Subcutaneous abdominal adipose tissue (tissue), 5 donors: ENCODE measurements around the gene CFAP298.

ENCODE experiments used
- H3K27ac ChIP-seq: one replicate; pipeline ENCODE4 v1.7.0; 2013; ENCODE audit warnings: low read depth, mild to moderate bottlenecking, inconsistent platforms, low read length, moderate library complexity
- H3K27me3 ChIP-seq, 5 donors: one replicate each; pipeline ENCODE4 v1.7.0; 2013; ENCODE audit warnings: low read length in 5 of 5, inconsistent platforms in 1 of 5; ENCODE audit not compliant: control insufficient read depth in 5 of 5, insufficient read depth in 4 of 5
- H3K36me3 ChIP-seq, 5 donors: one replicate each; pipeline ENCODE4 v1.7.0; 2013; ENCODE audit warnings: low read length in 5 of 5; ENCODE audit not compliant: control insufficient read depth in 5 of 5, insufficient read depth in 5 of 5
- H3K4me1 ChIP-seq, 5 donors: one replicate each; pipeline ENCODE4 v1.7.0; 2013; ENCODE audit warnings: low read length in 5 of 5, mild to moderate bottlenecking in 3 of 5, moderate library complexity in 1 of 5; ENCODE audit not compliant: control insufficient read depth in 5 of 5, insufficient read depth in 5 of 5
- H3K4me3 ChIP-seq, 5 donors: one replicate each; pipeline ENCODE4 v1.7.0; 2013; ENCODE audit warnings: low read length in 5 of 5, low read depth in 1 of 5
- H3K9ac ChIP-seq, 5 donors: one replicate each; pipeline ENCODE4 v1.7.0; 2013; ENCODE audit warnings: low read length in 5 of 5, mild to moderate bottlenecking in 4 of 5, moderate library complexity in 3 of 5
- H3K9me3 ChIP-seq, 5 donors: one replicate each; pipeline ENCODE4 v1.7.0; 2013; ENCODE audit warnings: low read length in 5 of 5; ENCODE audit not compliant: control insufficient read depth in 5 of 5
- donor health status: healthy.
- donor health status: healthy.
- donor health status: healthy.
- donor health status: healthy.
- donor health status: healthy.

Gene CFAP298

DNA sequence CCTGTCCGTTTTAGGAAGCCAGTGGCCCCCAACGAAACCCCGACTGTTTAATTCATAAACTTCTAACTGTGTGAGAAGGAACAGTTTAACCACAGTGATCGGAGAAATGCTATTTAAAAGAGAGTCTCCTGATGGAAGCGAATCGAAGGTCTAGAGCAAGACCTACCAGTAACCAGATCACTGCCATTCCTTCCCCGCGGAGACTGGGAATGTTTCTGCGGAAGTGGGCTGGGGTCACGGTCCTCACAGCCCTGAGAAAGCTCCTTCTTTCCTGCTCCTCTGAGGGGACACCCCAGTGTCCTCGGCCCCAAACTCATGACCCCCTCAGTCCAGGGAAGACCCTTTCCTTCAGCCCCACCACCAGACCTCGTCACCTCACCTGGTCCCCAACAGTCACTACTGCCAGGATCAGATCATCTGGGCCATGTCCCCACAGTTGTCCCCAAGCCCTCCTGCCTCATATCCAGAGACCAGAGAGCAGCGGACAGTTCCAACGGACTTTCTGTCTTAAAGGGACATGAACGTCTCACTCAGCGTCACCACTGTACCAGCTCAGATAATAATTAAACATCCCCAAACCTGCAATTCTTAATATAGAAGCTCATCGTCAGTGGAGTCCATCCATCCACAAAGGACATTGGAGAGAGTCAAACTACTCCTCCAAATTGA, 27.0 kb downstream of the CFAP298 start, which contains the start of gene TCP10L:
TSS of gene TCP10L (minus strand) at position 482 of the 669 bp plus-strand sequence. CDS start 1,219 bp downstream, outside the sequence.
- Histone ChIP-seq H3K4me3 (no peak within 1 kb of the TSS), H3K27me3 (peaks cover 0 to 6% (median 0%) of the 10 kb centered on the region in 5 donors), H3K36me3 (peaks cover 0 to 5% (median 3%) of the 10 kb centered on the region in 5 donors), H3K9ac (no peak within 1 kb of the TSS), H3K4me1 (no peaks in the 10 kb centered on the region), H3K27ac (no peak within 1 kb of the TSS), H3K9me3 (no peaks in the 10 kb centered on the region)

DNA sequence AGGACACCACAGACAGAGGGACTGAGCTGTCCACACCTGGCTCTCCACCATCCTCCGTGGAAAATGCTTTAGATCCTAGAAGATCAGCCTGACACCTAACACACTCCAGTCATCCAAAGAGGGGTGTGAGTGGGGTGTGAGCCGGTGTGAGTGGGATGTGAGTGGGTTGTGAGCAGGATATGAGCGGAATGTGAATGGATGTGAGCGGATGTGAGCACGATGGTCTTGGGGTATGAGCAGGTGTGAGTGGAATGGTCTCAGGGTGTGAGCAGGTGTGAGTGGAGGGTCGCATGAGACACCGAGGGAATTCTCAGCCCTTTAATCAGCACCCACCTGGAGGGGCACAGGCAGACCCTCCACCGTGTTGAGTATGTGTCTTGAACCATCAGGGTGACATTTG, 27.7 kb downstream of the CFAP298 start:
- no peaks in the 10 kb centered on the region for H3K9me3 ChIP-seq
- H3K27me3 ChIP-seq = peaks cover 0 to 2% (median 0%) of the 10 kb centered on the region in 5 donors
- H3K36me3 ChIP-seq = peaks cover 0 to 5% (median 3%) of the 10 kb centered on the region in 5 donors
- H3K27ac ChIP-seq = no peak overlapping the region
- H3K4me1 ChIP-seq = no peaks in the 10 kb centered on the region
- no peak overlapping the region for H3K9ac ChIP-seq
- H3K4me3 ChIP-seq = no peak overlapping the region

DNA sequence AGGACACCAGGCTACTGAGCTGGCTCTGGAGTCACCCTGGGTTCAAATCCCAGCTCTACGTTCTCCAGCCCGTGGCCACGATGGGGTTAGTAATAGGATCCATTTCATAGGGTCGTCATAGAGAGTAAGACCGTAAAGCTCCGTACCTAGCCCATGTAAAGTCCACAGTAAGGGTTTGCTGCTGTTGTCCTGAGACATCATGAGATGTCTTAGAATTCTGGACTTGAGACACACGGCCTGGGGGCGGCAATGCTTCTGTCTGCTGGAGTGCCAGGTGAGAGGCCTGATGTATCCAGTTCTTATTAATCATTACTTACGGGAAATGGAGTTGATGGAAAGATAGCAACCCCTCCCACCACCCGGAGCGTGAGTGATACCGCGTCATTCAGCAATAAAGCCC, 30.4 kb downstream of the CFAP298 start:
- Histone ChIP-seq H3K4me3 (no peak overlapping the region), H3K9me3 (no peaks in the 10 kb centered on the region), H3K27ac (no peak overlapping the region), H3K9ac (no peak overlapping the region), H3K36me3 (peaks cover 0 to 6% (median 3%) of the 10 kb centered on the region in 5 donors), H3K4me1 (no peaks in the 10 kb centered on the region), H3K27me3 (peaks cover 0 to 8% (median 2%) of the 10 kb centered on the region in 5 donors)

DNA sequence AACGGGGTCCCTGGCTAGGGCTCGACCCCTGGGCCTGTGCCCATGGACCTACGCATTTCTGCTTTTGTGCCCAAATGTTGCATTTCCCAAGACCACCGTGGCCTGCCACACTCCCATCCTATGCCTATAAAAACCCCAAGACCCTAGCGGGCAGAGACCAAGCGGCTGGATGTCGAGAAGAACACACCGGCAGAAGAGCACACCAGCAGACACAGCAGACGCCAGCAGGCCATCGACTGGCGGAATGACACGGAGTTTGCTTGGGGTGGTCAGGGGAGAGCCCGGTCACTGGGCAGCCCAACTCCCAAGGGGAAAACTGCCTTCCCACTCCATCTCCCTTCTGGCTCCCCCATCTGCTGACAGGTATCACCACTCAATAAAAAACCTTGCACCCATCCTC, 31.2 kb downstream of the CFAP298 start:
- peaks cover 0 to 8% (median 2%) of the 10 kb centered on the region in 5 donors for H3K27me3 ChIP-seq
- peaks cover 0 to 3% (median 0%) of the 10 kb centered on the region in 5 donors for H3K36me3 ChIP-seq
- H3K9ac ChIP-seq = no peak overlapping the region
- H3K9me3 ChIP-seq = no peaks in the 10 kb centered on the region
- no peak overlapping the region for H3K27ac ChIP-seq
- no peaks in the 10 kb centered on the region for H3K4me1 ChIP-seq
- no peak overlapping the region for H3K4me3 ChIP-seq

DNA sequence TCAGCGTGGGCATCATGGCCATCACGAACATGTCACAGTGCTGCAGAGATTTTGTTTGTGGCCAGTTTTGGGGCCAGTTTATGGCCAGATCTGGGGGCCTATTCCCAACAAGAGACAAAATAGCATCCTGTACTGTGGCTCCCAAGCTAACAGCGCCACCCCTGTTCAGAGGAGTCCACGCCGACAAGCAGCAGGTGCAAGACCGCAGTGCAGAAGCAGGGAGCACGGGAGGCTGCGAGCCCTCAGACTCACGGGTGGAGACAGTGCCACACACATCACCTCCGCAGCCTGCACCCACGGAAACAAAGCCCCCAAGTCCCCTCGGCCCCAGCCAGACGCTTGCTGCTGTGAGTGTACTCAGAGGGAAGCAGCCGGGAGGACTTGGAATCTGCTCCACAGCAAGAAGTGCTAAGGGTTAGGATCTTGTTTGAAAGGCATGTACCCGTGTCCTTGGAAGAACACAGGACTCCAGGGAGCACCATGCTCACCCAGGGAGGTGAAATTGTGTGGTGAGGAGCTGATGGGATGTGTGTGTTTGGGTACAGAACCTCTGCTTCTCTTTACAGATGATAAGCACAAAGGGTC, 34.0 kb downstream of the CFAP298 start:
- Histone ChIP-seq H3K9ac (no peak overlapping the region), H3K4me1 (no peaks in the 10 kb centered on the region), H3K27me3 (peaks cover 0 to 13% (median 0%) of the 10 kb centered on the region in 5 donors), H3K4me3 (no peak overlapping the region), H3K36me3 (peaks cover 0 to 3% (median 0%) of the 10 kb centered on the region in 5 donors), H3K9me3 (no peaks in the 10 kb centered on the region), H3K27ac (no peak overlapping the region)

DNA sequence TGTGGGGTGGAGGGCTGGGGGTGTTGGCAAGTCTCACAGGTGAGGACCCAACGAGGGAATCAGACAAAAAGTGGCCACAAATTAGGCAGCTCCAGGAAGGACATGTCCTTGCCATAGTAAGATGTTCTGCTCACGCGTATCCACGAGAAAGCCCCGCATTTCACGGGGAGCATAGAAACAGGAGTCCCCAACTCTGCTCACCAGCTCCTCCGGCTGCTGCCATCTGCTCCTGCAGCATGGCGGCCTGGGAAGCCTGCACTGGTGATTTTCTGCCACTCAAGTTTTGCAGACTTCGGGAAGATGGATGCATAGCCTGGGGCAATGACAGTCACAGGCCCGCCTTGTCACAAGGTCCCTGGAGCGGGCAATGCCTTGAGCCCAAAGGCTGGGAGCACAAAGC, 36.2 kb downstream of the CFAP298 start:
- peaks cover 0 to 3% (median 0%) of the 10 kb centered on the region in 5 donors for H3K36me3 ChIP-seq
- H3K4me1 ChIP-seq = no peaks in the 10 kb centered on the region
- H3K27ac ChIP-seq = no peak overlapping the region
- no peak overlapping the region for H3K4me3 ChIP-seq
- H3K9me3 ChIP-seq = no peaks in the 10 kb centered on the region
- no peak overlapping the region for H3K9ac ChIP-seq
- peaks cover 4 to 19% (median 5%) of the 10 kb centered on the region in 5 donors for H3K27me3 ChIP-seq

DNA sequence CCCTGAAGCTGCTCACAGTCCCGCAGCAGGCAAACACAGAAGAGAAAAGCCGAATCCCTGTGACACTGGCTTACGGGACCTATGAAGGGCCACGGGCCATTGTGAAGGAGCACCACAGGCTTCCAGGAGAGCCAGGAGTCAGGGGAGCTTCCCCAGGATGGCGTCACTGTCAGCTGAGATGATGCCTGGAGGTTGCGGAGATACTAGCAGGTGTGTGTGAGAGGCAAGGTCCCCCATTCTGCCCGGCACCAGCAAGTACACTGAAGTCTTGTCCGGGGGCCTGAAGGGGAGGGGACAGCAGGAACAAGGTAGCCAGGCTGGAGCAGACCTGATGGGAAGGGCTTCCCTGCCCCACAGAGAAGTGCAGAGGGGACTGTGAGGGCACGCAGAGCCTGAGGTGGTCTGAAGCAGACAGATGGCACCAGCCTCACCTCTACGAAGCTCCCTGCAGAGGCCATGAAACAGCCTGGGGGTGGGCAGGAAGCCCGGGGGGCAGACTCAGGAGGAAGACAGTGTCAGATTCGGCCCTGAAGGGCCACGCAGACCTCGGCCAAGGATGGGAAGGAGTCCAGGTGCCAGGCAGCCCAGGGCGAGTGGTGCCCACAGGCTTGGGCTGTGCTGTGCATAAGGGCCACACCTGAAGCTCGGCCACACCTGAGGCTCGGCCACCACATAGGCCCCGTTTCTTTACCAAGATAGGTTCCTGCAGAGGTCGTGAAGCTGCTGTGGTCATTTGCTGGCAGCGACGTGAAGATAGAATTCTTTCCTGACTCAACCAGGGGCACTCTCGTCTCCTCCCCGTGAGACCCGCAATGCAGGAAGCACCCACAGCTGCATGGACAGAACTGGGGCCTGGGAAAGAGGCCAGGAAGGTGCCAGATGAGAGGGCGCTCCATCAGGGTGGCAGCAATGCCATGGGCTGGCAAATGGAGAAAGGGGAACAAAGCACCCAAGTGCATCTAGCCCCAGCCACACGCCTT, 36.9 kb downstream of the CFAP298 start:
- H3K9ac ChIP-seq = no peak overlapping the region
- no peaks in the 10 kb centered on the region for H3K4me1 ChIP-seq
- no peaks in the 10 kb centered on the region for H3K9me3 ChIP-seq
- no peak overlapping the region for H3K27ac ChIP-seq
- peaks cover 0 to 3% (median 0%) of the 10 kb centered on the region in 5 donors for H3K36me3 ChIP-seq
- no peak overlapping the region for H3K4me3 ChIP-seq
- H3K27me3 ChIP-seq = peaks cover 4 to 19% (median 5%) of the 10 kb centered on the region in 5 donors

DNA sequence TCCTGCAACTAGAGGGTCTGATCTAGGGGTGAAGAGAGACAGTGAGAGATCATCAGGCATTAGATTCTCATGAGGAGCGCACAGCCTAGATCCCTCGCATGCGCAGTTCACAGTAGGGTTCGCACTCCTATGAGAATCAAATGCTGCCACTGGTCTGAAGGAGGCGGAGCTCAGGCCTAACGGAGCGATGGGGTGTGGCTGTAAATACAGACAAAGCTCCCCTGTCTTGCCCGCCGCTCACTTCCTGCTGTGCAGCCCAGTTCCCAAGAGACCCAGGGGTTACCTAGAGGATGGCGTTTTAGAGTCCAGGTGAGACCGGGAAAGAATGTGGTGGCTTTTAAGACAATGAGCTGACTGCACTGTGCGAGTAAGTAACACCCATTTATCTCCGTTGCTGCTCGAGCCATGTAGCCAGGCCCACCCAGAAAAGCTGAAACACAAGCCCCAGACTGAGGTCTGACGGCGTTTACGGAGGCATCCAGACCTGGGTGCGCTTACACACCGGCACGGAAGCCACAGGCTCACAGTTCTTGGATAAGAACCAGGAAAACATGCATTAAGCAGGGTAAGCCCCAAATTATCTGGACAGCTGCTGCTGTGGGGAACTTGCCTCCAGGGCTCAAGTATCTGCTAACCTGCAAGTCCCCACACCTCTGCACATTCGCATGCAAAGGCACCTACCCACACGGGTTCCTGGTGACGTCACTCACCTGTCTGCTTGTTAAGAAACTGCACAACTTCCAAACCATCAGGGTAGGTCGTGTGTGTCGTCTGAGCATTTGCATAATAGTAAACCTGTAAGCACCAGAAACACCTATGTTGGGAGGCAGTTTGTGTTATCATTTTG, 39.4 kb downstream of the CFAP298 start:
- no peaks in the 10 kb centered on the region for H3K9me3 ChIP-seq
- H3K27me3 ChIP-seq = peaks cover 4 to 11% (median 5%) of the 10 kb centered on the region in 5 donors
- H3K36me3 ChIP-seq = no peaks in the 10 kb centered on the region
- no peak overlapping the region for H3K4me3 ChIP-seq
- H3K27ac ChIP-seq = no peak overlapping the region
- H3K4me1 ChIP-seq = peaks cover 2 to 12% (median 11%) of the 10 kb centered on the region in 5 donors
- no peak overlapping the region for H3K9ac ChIP-seq

DNA sequence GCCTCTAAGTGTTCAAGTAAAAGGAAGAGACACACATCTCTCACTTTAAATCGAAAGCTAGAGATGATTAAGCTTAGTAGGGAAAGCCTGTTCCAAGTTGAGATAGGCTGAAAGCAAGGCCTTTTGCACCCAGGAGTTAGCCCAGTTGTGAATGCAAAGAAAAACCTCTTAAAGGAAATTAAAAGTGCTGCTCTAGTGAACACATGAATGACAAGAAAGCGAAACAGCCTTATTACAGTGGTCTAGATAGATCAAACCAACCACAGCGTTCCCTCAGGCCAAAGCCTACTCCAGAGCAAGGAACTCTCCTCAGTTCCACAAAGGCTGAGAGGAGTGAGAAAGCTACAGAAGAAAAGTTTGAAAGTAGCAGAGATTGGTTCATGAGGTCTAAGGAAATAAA, 41.7 kb downstream of the CFAP298 start:
- H3K36me3 ChIP-seq = no peaks in the 10 kb centered on the region
- no peaks in the 10 kb centered on the region for H3K9me3 ChIP-seq
- no peak overlapping the region for H3K4me3 ChIP-seq
- H3K27me3 ChIP-seq = peaks cover 4 to 11% (median 5%) of the 10 kb centered on the region in 5 donors
- no peak overlapping the region for H3K9ac ChIP-seq
- H3K4me1 ChIP-seq = peaks cover 2 to 12% (median 11%) of the 10 kb centered on the region in 5 donors
- no peak overlapping the region for H3K27ac ChIP-seq
